ENCODE results near the gene EXOC3L4. TPM values are rescaled to one million over a fixed set of nuclear protein-coding genes. Genes with fewer than 3 reads are reported as not detected.

EXOC3L4 gene
- total and polyA plus RNA-seq, 4 experiments from 2014 or later, result not detected

DNA sequence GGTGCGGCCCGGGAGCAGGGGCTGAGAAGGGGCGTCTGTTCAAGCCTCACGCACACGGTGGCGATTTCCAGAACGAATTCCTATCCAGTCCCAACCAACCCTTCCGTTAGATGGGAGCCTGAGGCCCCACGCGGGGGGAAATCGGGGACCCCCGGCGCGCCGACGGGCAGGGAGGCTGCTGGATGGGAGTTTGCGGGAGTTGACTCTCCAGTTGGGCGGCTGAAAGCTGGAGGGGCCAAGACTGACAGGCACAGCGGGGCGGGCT lies 9.8 kb downstream of the EXOC3L4 start:
- peaks cover 4 to 21% (median 11%) of the 10 kb centered on the region in 4 donors for H3K4me1 Mint-ChIP-seq
- intact Hi-C loops (cut with micrococcal nuclease), result no loop called here
- Histone ChIP-seq H3K4me3 (ENCODE audit: low read length in 2 of 2) (no peak overlapping the region), H3K9me3 (ENCODE audit: control insufficient read depth in 1 of 2, low read length in 2 of 2) (no peaks in the 10 kb centered on the region), H3K27ac (ENCODE audit: low read depth, low read length) (no peak overlapping the region), H3K36me3 (ENCODE audit: insufficient read depth, low read length) (no peaks in the 10 kb centered on the region), H3K27me3 (ENCODE audit: insufficient read depth, low read length) (peaks cover 8% of the 10 kb centered on the region), H3K4me1 (ENCODE audit: insufficient read depth, low read length) (peaks cover 13% of the 10 kb centered on the region)
- DNase-seq, result no peak
- peaks cover 17 to 20% of the 10 kb centered on the region in 2 donors for H3K27me3 Mint-ChIP-seq
- CTCF ChIA-PET (ENCODE audit: partially characterized antibody), result interaction anchor here (0.6 to 4.3 kb wide), 41 partner anchors 9 to 510 kb away, joined by 3 to 54 read pairs (median 4); partner anchors contain the start of gene EXOC3L4
- H3K9me3 Mint-ChIP-seq, result peaks cover 0 to 1% (median 0%) of the 10 kb centered on the region in 8 donors
- peak overlapping the region in 1 of 7 donors; percentile 82 for H3K27ac Mint-ChIP-seq
- H3K4me3 Mint-ChIP-seq, result no peak overlapping the region
- no peaks in the 10 kb centered on the region for H3K36me3 Mint-ChIP-seq
- POLR2A ChIA-PET (ENCODE audit: partially characterized antibody), result no interaction called here

DNA sequence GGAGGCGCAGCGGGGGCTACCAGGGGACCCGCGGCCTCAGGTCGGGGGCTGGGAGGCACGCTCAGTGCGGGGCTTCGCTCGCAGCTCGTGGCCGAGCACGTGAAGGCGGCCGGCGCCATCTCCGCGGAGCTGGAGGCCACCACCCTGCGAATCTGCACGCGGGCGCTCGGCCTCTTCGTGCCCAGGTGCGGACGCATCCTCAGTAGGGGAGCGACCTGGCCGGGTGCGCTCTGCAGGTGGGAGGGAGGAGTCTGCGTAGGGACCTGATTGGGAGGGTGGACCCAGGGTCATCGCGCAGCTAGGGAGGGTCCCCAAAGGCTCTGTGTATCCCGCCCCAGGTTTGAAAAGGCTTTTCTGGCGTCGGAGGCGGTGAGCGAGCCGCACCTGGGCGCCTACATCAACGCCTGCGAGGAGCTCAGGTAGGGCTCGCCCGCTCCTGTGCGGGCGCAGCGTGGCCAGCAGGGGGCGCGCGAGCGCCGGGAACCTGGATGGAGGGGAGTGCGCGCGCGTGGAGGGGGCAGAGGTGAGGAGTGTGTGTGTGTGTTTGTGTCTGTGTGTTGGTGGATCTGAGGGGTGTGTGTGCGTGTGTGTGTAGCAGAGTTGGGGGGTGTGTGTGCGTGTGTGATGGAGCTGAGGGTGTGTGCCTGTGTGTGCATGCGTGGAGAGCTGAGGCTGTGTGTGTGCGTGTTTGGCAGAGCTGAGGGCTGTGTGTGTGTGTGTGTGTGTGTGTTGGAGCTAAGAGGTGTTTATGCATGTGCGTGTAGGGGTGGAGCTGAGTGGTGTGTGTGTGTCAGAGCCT lies 10.3 kb downstream of the EXOC3L4 start:
- Mint-ChIP-seq H3K4me1 (peaks cover 4 to 21% (median 11%) of the 10 kb centered on the region in 4 donors), H3K9me3 (peaks cover 0 to 1% (median 0%) of the 10 kb centered on the region in 8 donors), H3K4me3 (peak overlapping the region in 4 of 8 donors; percentile 29 to 58 (median 52)), H3K27ac (peak overlapping the region in 3 of 7 donors; percentile 52 to 82 (median 68)), H3K36me3 (no peaks in the 10 kb centered on the region), H3K27me3 (peaks cover 17 to 20% of the 10 kb centered on the region in 2 donors)
- Histone ChIP-seq H3K4me1 (ENCODE audit: insufficient read depth, low read length) (peaks cover 13% of the 10 kb centered on the region), H3K4me3 (ENCODE audit: low read length in 2 of 2) (no peak overlapping the region), H3K9me3 (ENCODE audit: control insufficient read depth in 1 of 2, low read length in 2 of 2) (no peaks in the 10 kb centered on the region), H3K36me3 (ENCODE audit: insufficient read depth, low read length) (no peaks in the 10 kb centered on the region), H3K27ac (ENCODE audit: low read depth, low read length) (no peak overlapping the region), H3K27me3 (ENCODE audit: insufficient read depth, low read length) (peaks cover 8% of the 10 kb centered on the region)
- ChIA-PET CTCF (ENCODE audit: partially characterized antibody) (interaction anchor here (0.6 to 4.3 kb wide), 45 partner anchors 8 to 510 kb away, joined by 3 to 54 read pairs (median 4); partner anchors contain the start of gene EXOC3L4), POLR2A (ENCODE audit: partially characterized antibody) (interaction anchor here (0.8 kb wide), 1 partner anchor 9 kb away, joined by 4 read pairs; no protein-coding TSS in a partner anchor)
- DNase-seq, result peak; percentile 61 to 73 (median 68)
- intact Hi-C loops (cut with micrococcal nuclease), result loop anchor here (1.0 to 5.0 kb wide), 2 partner anchors 80 to 413 kb away; no protein-coding TSS in a partner anchor

DNA sequence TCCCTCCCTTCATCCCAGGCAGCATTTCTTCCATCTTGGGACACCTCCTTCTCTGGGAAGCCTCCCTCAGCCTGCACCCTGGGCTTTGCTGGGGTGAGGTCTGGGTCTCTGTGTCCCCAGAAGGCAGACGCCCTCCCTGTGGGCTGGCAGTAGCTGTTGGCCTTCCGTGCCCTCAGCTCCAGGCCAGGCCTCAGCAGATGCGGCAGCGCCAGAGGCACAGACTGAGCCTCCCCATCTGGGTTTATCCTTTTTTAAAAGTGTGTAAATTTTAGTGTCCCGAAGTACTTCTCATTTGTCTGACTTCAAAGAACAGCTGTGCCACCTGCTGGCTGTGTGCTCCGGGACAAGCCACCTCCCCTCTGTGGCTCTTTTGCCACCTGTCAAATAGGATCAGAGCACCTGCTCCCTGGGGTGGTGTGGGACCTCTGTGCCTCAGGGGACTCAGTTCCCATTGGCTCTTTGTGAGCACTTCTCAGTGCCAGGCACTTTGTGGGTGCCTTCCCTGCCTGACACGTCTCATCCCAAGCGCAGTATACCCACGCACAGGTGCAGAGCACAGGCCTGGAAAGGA lies 11.1 kb downstream of the EXOC3L4 start:
- Histone ChIP-seq H3K4me3 (ENCODE audit: low read length in 2 of 2) (no peak overlapping the region), H3K27ac (ENCODE audit: low read depth, low read length) (no peak overlapping the region), H3K27me3 (ENCODE audit: insufficient read depth, low read length) (peaks cover 8% of the 10 kb centered on the region), H3K4me1 (ENCODE audit: insufficient read depth, low read length) (peaks cover 13% of the 10 kb centered on the region), H3K9me3 (ENCODE audit: control insufficient read depth in 1 of 2, low read length in 2 of 2) (no peaks in the 10 kb centered on the region), H3K36me3 (ENCODE audit: insufficient read depth, low read length) (no peaks in the 10 kb centered on the region)
- Mint-ChIP-seq H3K27me3 (peaks cover 17 to 20% of the 10 kb centered on the region in 2 donors), H3K4me1 (peaks cover 4 to 21% (median 11%) of the 10 kb centered on the region in 4 donors), H3K4me3 (no peak overlapping the region), H3K27ac (no peak overlapping the region), H3K36me3 (no peaks in the 10 kb centered on the region), H3K9me3 (peaks cover 0 to 1% (median 0%) of the 10 kb centered on the region in 8 donors)
- POLR2A ChIA-PET (ENCODE audit: partially characterized antibody), result no interaction called here
- intact Hi-C loops (cut with micrococcal nuclease), result loop anchor here (1.0 to 5.0 kb wide), 2 partner anchors 80 to 413 kb away; no protein-coding TSS in a partner anchor
- peak in 1 of 5 donors; percentile 13 for DNase-seq
- CTCF ChIA-PET (ENCODE audit: partially characterized antibody), result interaction anchor here (1.1 to 4.3 kb wide), 25 partner anchors 9 to 505 kb away, joined by 3 to 54 read pairs (median 4); partner anchors contain the start of gene EXOC3L4

DNA sequence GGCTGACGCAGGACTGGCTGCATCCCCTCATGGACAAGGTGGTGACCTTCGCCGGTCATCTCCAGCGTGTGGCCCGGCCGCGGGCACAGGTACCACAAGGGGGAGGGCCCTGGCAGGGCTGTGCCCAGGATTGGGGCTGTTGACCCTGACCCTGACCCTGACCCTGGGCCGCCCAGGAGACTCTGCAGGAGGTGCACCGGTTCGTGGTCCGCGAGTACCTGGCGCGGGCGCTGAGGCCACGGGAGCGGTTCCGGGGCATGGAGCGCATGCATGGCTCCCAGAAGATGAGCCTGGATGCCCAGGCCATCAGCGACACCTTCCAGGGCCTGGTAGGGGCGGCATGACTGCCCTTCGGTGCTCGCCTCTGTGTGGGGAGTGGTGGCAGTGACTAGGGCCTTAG lies 12.9 kb downstream of the EXOC3L4 start:
- intact Hi-C loops (cut with micrococcal nuclease), result loop anchor here (5.0 kb wide), 1 partner anchor 415 kb away; no protein-coding TSS in a partner anchor
- CTCF ChIA-PET (ENCODE audit: partially characterized antibody), result interaction anchor here (2.9 to 4.3 kb wide), 3 partner anchors 12 to 184 kb away, joined by 12 to 54 read pairs (median 36); partner anchors contain the start of gene EXOC3L4
- Mint-ChIP-seq H3K4me1 (peaks cover 4 to 16% (median 10%) of the 10 kb centered on the region in 4 donors), H3K36me3 (no peaks in the 10 kb centered on the region), H3K27me3 (peaks cover 11 to 16% of the 10 kb centered on the region in 2 donors), H3K27ac (no peak overlapping the region), H3K9me3 (peaks cover 0 to 1% (median 0%) of the 10 kb centered on the region in 8 donors), H3K4me3 (no peak overlapping the region)
- no peak overlapping the region for H3K4me3 ChIP-seq (ENCODE audit: low read length in 2 of 2)
- H3K4me1 ChIP-seq (ENCODE audit: insufficient read depth, low read length), result peaks cover 13% of the 10 kb centered on the region
- no peaks in the 10 kb centered on the region for H3K36me3 ChIP-seq (ENCODE audit: insufficient read depth, low read length)
- no peaks in the 10 kb centered on the region for H3K9me3 ChIP-seq (ENCODE audit: control insufficient read depth in 1 of 2, low read length in 2 of 2)
- H3K27me3 ChIP-seq (ENCODE audit: insufficient read depth, low read length), result peaks cover 8% of the 10 kb centered on the region
- POLR2A ChIA-PET (ENCODE audit: partially characterized antibody), result no interaction called here
- no peak for DNase-seq
- H3K27ac ChIP-seq (ENCODE audit: low read depth, low read length), result no peak overlapping the region

DNA sequence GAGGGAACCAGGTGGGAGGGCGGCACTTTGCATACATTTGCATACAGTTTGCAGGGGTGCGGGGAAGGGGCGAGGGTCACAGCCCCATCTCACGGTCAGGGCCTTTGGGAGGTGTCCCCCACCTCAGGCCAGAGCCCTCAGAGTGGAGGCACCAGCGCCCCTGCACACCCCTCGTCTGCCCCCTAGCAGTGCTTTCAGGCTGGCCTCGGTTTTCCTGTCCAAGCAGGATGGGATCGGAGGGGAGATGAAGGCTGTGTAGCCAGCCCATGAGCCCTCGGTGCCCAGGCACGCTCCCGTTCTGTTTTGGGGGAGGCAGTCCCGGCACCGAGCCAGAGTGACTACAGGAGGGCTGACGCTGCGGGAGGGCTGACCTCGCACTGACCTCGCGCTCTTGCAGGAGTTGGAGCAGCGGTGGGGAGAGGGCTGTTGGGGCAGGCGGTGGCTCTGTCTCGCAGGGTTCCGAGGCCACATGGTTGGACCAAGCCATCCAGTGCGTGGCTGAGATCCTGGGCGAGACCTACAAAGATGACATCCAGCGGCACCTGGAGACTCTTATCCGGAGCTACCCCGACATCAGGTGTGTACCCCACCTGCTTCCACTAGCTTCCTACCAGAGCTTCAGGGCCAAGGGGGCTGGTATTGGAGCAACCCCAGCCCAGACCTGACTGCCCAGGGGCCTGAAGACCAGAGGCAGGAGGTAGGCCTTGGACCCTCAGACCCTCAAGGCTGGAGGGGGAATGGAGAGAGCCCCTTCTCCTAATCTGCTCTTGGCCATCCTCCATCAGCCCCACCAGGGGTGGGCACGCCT lies 13.6 kb downstream of the EXOC3L4 start:
- CTCF ChIA-PET (ENCODE audit: partially characterized antibody), result interaction anchor here (0.8 kb wide), 1 partner anchor 7 kb away, joined by 3 read pairs; no protein-coding TSS in a partner anchor
- POLR2A ChIA-PET (ENCODE audit: partially characterized antibody), result no interaction called here
- no peak overlapping the region for H3K4me3 ChIP-seq (ENCODE audit: low read length in 2 of 2)
- H3K4me1 ChIP-seq (ENCODE audit: insufficient read depth, low read length), result peaks cover 13% of the 10 kb centered on the region
- Mint-ChIP-seq H3K9me3 (peaks cover 0 to 1% (median 0%) of the 10 kb centered on the region in 8 donors), H3K36me3 (no peaks in the 10 kb centered on the region), H3K4me3 (no peak overlapping the region), H3K4me1 (peaks cover 4 to 16% (median 10%) of the 10 kb centered on the region in 4 donors), H3K27ac (no peak overlapping the region), H3K27me3 (peaks cover 11 to 16% of the 10 kb centered on the region in 2 donors)
- H3K27me3 ChIP-seq (ENCODE audit: insufficient read depth, low read length), result peaks cover 8% of the 10 kb centered on the region
- intact Hi-C loops (cut with micrococcal nuclease), result loop anchor here (5.0 kb wide), 1 partner anchor 416 kb away; no protein-coding TSS in a partner anchor
- H3K27ac ChIP-seq (ENCODE audit: low read depth, low read length), result no peak overlapping the region
- H3K9me3 ChIP-seq (ENCODE audit: control insufficient read depth in 1 of 2, low read length in 2 of 2), result no peaks in the 10 kb centered on the region
- no peaks in the 10 kb centered on the region for H3K36me3 ChIP-seq (ENCODE audit: insufficient read depth, low read length)
- no peak for DNase-seq

DNA sequence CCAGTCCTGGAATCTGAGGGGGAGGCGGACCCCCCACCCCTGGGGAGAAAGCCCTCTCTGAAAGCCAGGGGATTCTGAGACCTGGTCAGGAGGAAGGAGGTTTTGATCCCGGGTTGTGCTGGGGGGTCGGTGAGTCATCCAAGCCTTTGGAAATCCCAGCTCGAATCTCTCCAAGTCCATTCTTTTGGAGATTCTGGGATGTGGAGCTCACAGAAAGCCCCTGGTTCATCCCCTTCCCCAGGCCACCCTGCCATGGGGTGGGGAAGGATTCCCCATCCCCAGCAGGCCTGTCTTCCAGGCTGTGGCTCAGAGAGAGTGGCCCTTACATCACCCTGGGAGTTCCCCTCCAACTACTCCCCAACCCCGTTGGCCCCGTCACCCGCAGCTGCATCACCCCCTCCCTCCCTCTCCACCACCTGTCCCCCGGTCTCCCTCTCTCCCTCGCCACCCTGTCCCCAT lies 14.3 kb downstream of the EXOC3L4 start:
- no peak for DNase-seq
- Histone ChIP-seq H3K4me3 (ENCODE audit: low read length in 2 of 2) (no peak overlapping the region), H3K36me3 (ENCODE audit: insufficient read depth, low read length) (no peaks in the 10 kb centered on the region), H3K27ac (ENCODE audit: low read depth, low read length) (no peak overlapping the region), H3K27me3 (ENCODE audit: insufficient read depth, low read length) (peaks cover 8% of the 10 kb centered on the region), H3K4me1 (ENCODE audit: insufficient read depth, low read length) (peaks cover 13% of the 10 kb centered on the region), H3K9me3 (ENCODE audit: control insufficient read depth in 1 of 2, low read length in 2 of 2) (no peaks in the 10 kb centered on the region)
- ChIA-PET POLR2A (ENCODE audit: partially characterized antibody) (no interaction called here), CTCF (ENCODE audit: partially characterized antibody) (interaction anchor here (0.8 kb wide), 1 partner anchor 8 kb away, joined by 3 read pairs; no protein-coding TSS in a partner anchor)
- Mint-ChIP-seq H3K4me1 (peaks cover 4 to 11% (median 7%) of the 10 kb centered on the region in 4 donors), H3K36me3 (no peaks in the 10 kb centered on the region), H3K27me3 (peaks cover 7 to 13% of the 10 kb centered on the region in 2 donors), H3K4me3 (no peak overlapping the region), H3K27ac (no peak overlapping the region), H3K9me3 (no peaks in the 10 kb centered on the region)
- intact Hi-C loops (cut with micrococcal nuclease), result loop anchor here (5.0 kb wide), 1 partner anchor 416 kb away; no protein-coding TSS in a partner anchor

All from CD4-positive, alpha-beta memory T cell (primary cell).